Activated T-cell treated with anti-CD3 and anti-CD28 coated beads, Interleukin-2, amount 50 U/mL, for 24 hours (primary cell): ENCODE data around the gene VEPH1.

Experiments
- DNase-seq: peaks from one replicate; pipeline ENCODE4 v3.0.0-alpha.2; 2020
- H3K27ac Mint-ChIP-seq: 2 replicates; pipeline ENCODE4 v1.8.0; 2020; ENCODE audit warnings: mild to moderate bottlenecking, mixed read lengths
- H3K27me3 Mint-ChIP-seq: 2 replicates; pipeline ENCODE4 v1.8.0; 2020; ENCODE audit warnings: mixed read lengths
- H3K36me3 Mint-ChIP-seq: 2 replicates; pipeline ENCODE4 v1.8.0; 2020; ENCODE audit warnings: low read depth, mixed read lengths
- H3K4me1 Mint-ChIP-seq: 2 replicates; pipeline ENCODE4 v1.8.0; 2020; ENCODE audit warnings: low read depth, mixed read lengths
- H3K4me3 Mint-ChIP-seq: 2 replicates; pipeline ENCODE4 v1.8.0; 2020; ENCODE audit warnings: mild to moderate bottlenecking, moderate library complexity, mixed read lengths
- H3K9me3 Mint-ChIP-seq: 2 replicates; pipeline ENCODE4 v1.8.0; 2020; ENCODE audit warnings: mixed read lengths

VEPH1 gene

GRCh38 chr3:157237886-157238285 lies 265.3 kb downstream of the VEPH1 start:
- no peak for DNase-seq
- no peaks in the 10 kb centered on the region for H3K36me3 Mint-ChIP-seq
- H3K4me3 Mint-ChIP-seq = no peak overlapping the region
- H3K27me3 Mint-ChIP-seq = no peaks in the 10 kb centered on the region
- H3K27ac Mint-ChIP-seq = no peak overlapping the region
- H3K4me1 Mint-ChIP-seq = no peaks in the 10 kb centered on the region
- no peaks in the 10 kb centered on the region for H3K9me3 Mint-ChIP-seq

GRCh38 chr3:157235291-157235690 lies 267.9 kb downstream of the VEPH1 start:
- Mint-ChIP-seq H3K9me3 (no peaks in the 10 kb centered on the region), H3K36me3 (no peaks in the 10 kb centered on the region), H3K27me3 (no peaks in the 10 kb centered on the region), H3K4me1 (no peaks in the 10 kb centered on the region), H3K27ac (no peak overlapping the region), H3K4me3 (no peak overlapping the region)
- DNase-seq = no peak

GRCh38 chr3:157233923-157234322 lies 269.3 kb downstream of the VEPH1 start:
- Mint-ChIP-seq H3K9me3 (no peaks in the 10 kb centered on the region), H3K4me1 (no peaks in the 10 kb centered on the region), H3K36me3 (no peaks in the 10 kb centered on the region), H3K27me3 (no peaks in the 10 kb centered on the region), H3K4me3 (no peak overlapping the region), H3K27ac (no peak overlapping the region)
- no peak for DNase-seq

- Mint-ChIP-seq H3K9me3 (no peaks in the 10 kb centered on the region), H3K4me3 (no peak overlapping the region), H3K27ac (no peak overlapping the region), H3K4me1 (no peaks in the 10 kb centered on the region), H3K36me3 (no peaks in the 10 kb centered on the region), H3K27me3 (no peaks in the 10 kb centered on the region)
- DNase-seq = no peak
Measured at GRCh38 chr3:157232141-157232540, 271.1 kb downstream of the VEPH1 start.

GRCh38 chr3:157231071-157231470 lies 272.1 kb downstream of the VEPH1 start:
- Mint-ChIP-seq H3K4me3 (no peak overlapping the region), H3K27ac (no peak overlapping the region), H3K27me3 (no peaks in the 10 kb centered on the region), H3K4me1 (peaks cover 5% of the 10 kb centered on the region), H3K36me3 (no peaks in the 10 kb centered on the region), H3K9me3 (no peaks in the 10 kb centered on the region)
- DNase-seq = no peak

GRCh38 chr3:157226173-157226847 lies 276.9 kb downstream of the VEPH1 start:
- Mint-ChIP-seq H3K27ac (no peak overlapping the region), H3K27me3 (no peaks in the 10 kb centered on the region), H3K36me3 (no peaks in the 10 kb centered on the region), H3K9me3 (no peaks in the 10 kb centered on the region), H3K4me1 (peaks cover 12% of the 10 kb centered on the region), H3K4me3 (no peak overlapping the region)
- no peak for DNase-seq

- no peaks in the 10 kb centered on the region for H3K9me3 Mint-ChIP-seq
- peaks cover 12% of the 10 kb centered on the region for H3K4me1 Mint-ChIP-seq
- no peak overlapping the region for H3K27ac Mint-ChIP-seq
- no peak for DNase-seq
- no peak overlapping the region for H3K4me3 Mint-ChIP-seq
- H3K36me3 Mint-ChIP-seq = no peaks in the 10 kb centered on the region
- H3K27me3 Mint-ChIP-seq = no peaks in the 10 kb centered on the region
Measured at GRCh38 chr3:157225001-157225400, 278.2 kb downstream of the VEPH1 start.

- H3K4me3 Mint-ChIP-seq = no peak overlapping the region
- no peak for DNase-seq
- no peaks in the 10 kb centered on the region for H3K27me3 Mint-ChIP-seq
- no peaks in the 10 kb centered on the region for H3K36me3 Mint-ChIP-seq
- H3K27ac Mint-ChIP-seq = no peak overlapping the region
- no peaks in the 10 kb centered on the region for H3K9me3 Mint-ChIP-seq
- H3K4me1 Mint-ChIP-seq = peaks cover 6% of the 10 kb centered on the region
Measured at GRCh38 chr3:157220883-157221282, 282.3 kb downstream of the VEPH1 start.

GRCh38 chr3:157220211-157220610 lies 283.0 kb downstream of the VEPH1 start:
- peaks cover 1% of the 10 kb centered on the region for H3K4me1 Mint-ChIP-seq
- no peak overlapping the region for H3K27ac Mint-ChIP-seq
- H3K27me3 Mint-ChIP-seq = no peaks in the 10 kb centered on the region
- no peak for DNase-seq
- H3K36me3 Mint-ChIP-seq = no peaks in the 10 kb centered on the region
- no peaks in the 10 kb centered on the region for H3K9me3 Mint-ChIP-seq
- H3K4me3 Mint-ChIP-seq = no peak overlapping the region

- H3K4me3 Mint-ChIP-seq = no peak overlapping the region
- H3K4me1 Mint-ChIP-seq = no peaks in the 10 kb centered on the region
- no peak overlapping the region for H3K27ac Mint-ChIP-seq
- no peaks in the 10 kb centered on the region for H3K9me3 Mint-ChIP-seq
- no peaks in the 10 kb centered on the region for H3K27me3 Mint-ChIP-seq
- no peak for DNase-seq
- no peaks in the 10 kb centered on the region for H3K36me3 Mint-ChIP-seq
Measured at GRCh38 chr3:157219215-157219614, 284.0 kb downstream of the VEPH1 start.
